HG02943 (cell line): ENCODE results near the gene MACROH2A1.

Experiments used
- ATAC-seq: cut with Tn5 transposase; IDR thresholded peaks from one replicate; pipeline ENCODE4 v1.9.1; 2021; ENCODE audit warnings: mild to moderate bottlenecking, low read depth, moderate library complexity; ENCODE audit not compliant: unreplicated experiment

Gene MACROH2A1

DNA sequence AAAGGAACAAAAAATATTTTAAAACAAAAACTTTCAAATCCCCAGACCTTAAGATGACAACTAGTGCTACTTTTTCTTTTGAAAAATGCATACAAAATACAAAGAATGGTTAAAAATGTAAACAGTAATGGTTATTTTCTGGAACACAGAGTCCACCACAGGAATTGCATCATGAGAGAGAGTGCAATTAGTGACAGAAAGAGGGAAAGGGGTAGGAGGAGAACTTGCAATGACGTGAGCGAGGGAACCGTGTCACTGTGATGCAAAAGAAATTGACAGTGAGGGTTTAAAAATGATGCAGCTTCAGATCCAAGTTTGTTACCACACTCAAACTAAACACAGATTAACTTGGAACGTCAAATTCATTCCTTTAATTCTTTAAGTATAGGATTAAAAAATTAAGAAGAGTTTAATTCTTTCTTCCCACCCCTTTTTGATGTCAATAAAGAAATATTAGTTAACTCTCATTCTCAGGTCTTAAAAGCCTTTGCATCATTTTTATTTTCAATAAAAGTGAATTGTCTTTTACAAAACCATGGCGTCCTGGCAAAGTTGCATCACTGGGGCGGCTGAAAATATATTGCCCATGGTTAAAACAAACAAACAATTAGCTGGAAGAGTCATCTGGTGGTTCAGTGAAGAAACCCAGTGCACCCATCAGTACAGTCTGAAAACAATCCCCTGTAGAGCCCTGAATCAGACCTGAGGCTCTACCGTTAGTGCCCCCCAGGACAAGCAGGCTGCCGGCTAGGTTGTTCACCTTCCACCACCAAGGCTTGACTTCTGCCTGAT, 39.5 kb downstream of the MACROH2A1 start:
- no peak for ATAC-seq

DNA sequence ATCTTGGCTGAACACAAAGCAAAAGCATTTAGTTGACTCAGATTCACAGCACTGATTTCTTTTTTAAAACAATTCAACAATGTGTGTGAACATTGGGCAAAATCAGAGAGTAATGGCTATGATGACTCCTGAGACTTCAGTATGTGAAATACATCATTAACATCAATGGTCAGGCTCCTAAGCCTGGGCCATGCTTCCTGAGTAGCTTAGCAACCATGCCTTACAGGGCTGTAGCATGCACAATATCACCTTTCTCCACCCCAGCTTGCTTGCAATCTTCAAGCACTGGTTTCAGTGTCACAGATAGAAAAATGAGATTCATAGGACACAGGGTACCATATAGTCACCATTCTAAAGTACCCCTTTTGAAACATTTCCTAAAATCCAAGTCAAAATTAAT, 41.3 kb downstream of the MACROH2A1 start:
- no peak for ATAC-seq

- no peak for ATAC-seq
These were observed 42.3 kb downstream of the MACROH2A1 start for GRCh38 chr5:135356522-135357318.

- no peak for ATAC-seq
These were observed 43.9 kb downstream of the MACROH2A1 start for GRCh38 chr5:135355169-135355568.

GRCh38 chr5:135353952-135354721, 44.9 kb downstream of the MACROH2A1 start:
- ATAC-seq, result no peak

- ATAC-seq, result no peak
These were observed 48.5 kb downstream of the MACROH2A1 start for GRCh38 chr5:135350536-135350935.

DNA sequence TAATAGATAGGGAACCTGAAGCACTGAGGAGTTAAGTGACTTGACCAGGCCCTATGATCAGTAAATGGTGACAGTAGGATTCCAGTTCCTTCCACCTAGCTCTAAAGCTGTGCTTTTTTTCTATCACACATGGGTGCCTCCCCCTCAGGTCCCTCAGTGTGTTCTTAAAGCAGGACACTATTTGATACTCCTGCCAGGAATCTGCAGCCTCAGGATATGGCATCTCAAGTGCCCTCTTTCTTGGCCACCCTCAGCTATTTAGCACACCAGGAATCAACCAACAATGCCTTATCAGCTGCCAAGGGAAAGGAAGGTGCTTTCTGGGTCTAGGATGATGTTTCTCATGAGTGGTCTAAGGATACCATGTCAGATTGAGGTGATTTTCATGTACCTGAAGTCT, 49.1 kb downstream of the MACROH2A1 start:
- ATAC-seq, result no peak

GRCh38 chr5:135349451-135349850, 49.6 kb downstream of the MACROH2A1 start:
- no peak for ATAC-seq

- no peak for ATAC-seq
These were observed 50.1 kb downstream of the MACROH2A1 start for GRCh38 chr5:135348918-135349317.

GRCh38 chr5:135347392-135347791, 51.6 kb downstream of the MACROH2A1 start:
- ATAC-seq, result no peak

- no peak for ATAC-seq
These were observed 52.9 kb downstream of the MACROH2A1 start for GRCh38 chr5:135345956-135346731.

GRCh38 chr5:135344349-135344748, 54.7 kb downstream of the MACROH2A1 start:
- no peak for ATAC-seq

- ATAC-seq, result no peak
These were observed 55.6 kb downstream of the MACROH2A1 start for GRCh38 chr5:135343413-135343812.

- no peak for ATAC-seq
These were observed 56.5 kb downstream of the MACROH2A1 start for GRCh38 chr5:135342551-135342875.

- ATAC-seq, result no peak
These were observed 57.1 kb downstream of the MACROH2A1 start for GRCh38 chr5:135341696-135342550.

DNA sequence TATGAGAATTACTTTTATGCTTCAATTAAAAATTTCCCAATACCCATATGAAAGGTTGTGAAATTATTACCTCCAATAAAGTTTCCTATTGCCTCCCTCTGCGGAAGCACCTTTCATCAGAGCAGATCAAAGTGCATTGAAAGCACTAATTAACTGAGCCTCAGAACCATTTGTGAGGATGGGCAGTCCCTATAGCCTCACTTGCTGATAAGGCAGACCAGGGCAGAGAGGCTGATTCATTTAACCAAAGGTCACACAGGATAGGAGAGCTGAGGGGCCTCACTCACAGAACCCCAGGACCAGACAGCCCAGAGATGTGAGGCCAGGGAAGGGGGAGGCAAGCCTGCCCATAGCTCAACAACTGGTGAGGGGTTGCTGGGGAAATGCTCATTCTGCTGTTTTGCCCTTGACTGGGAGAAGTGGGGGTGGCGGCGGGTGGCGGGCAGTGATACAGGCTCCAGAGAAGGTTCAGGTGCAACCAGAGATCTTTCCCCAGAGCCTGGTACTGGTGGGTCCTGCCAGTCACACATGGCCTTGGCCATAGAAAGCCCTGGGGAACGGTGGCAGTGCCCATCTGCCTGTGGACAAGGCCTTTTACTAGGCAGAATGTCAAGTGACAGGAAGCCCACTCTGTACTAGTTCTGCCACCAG, 57.9 kb downstream of the MACROH2A1 start:
- ATAC-seq, result no peak

GRCh38 chr5:135340568-135340967, 58.5 kb downstream of the MACROH2A1 start:
- ATAC-seq, result no peak

DNA sequence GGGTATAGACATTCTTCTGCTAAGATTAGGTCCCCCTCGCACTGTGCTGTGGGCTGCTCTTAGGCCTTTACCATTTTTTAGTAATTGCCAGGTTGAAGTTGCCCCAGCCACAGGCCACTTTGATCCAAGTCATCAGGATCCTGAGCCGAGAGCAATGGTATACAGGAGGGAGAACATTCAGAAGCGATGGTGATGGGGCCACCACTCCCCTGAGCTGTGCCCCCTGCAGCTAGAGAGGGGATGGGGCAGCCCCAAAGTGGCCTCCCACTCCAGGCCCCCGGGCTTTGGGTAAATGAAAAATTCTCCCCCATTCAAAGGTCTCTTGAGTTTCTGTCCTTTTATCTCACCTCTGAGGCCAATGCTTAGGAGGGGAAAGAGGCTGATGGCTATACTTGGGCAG, 59.4 kb downstream of the MACROH2A1 start:
- no peak for ATAC-seq

GRCh38 chr5:135339189-135339588, 59.8 kb downstream of the MACROH2A1 start:
- no peak for ATAC-seq
